Fibroblast of mammary gland (primary cell): ENCODE data around the gene QRFP.

Experiments used
- DNase-seq: peaks from one replicate; pipeline ENCODE4 v3.0.0-alpha.2; 2010; ENCODE audit warnings: low read depth
- H3K4me3 ChIP-seq: 2 replicates; pipeline ENCODE4 v1.5.1; 2011; ENCODE audit warnings: low read depth, mild to moderate bottlenecking, low read length, moderate library complexity; ENCODE audit not compliant: control insufficient read depth
- TF ChIP-seq, protein P1 (sequence below): conservative IDR thresholded peaks from 2 replicates; pipeline ENCODE4 v1.5.1; 2011; ENCODE audit warnings: low read depth, low read length, inconsistent platforms; ENCODE audit not compliant: control insufficient read depth, insufficient read depth

Gene QRFP

DNA sequence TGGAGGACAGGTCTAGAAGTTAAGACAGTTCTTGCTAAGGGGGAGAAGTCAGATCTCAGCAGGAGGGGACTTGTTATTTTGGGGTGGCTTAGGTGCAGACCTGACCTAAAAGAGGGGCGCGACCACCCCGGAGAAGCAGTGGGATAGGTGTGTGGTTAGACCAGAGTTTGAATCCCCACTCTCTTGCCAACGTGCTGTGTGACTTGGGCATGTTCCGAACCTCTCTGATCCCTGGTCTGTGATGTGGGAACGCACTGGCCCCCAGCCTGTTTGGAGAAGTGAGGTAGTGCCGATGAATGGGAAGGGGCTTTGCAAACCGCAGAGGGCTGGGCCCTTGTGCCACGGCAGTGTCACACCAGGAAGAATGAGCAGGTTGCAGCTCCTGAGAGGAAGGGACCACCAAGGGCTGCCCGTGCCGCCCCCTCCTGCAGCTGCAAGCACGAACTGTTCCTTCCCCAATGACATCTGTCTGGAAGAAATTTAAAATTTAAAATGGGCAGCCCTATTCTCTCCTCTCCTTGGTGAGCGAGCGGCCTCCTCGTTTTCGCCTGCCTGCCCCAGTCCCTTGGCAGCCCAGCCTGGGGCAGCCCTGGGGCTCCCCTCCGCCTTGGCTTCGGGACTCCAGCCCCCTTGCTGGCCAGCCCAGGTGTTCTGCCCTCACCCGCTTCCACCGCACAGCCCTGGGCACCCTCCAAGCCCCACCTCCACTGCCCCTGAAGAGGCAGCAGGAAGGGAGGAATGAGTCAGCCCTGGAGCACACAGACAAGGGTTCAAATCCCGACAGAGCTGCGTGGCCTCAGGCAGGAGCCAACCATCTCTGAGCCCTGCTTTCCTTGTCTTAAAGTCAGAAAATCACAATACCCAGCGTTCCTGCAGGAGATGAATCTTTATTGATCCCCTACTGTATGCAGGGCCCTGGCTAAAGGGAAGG, 40.8 kb upstream of the QRFP start:
- TF ChIP-seq, protein P1, sequence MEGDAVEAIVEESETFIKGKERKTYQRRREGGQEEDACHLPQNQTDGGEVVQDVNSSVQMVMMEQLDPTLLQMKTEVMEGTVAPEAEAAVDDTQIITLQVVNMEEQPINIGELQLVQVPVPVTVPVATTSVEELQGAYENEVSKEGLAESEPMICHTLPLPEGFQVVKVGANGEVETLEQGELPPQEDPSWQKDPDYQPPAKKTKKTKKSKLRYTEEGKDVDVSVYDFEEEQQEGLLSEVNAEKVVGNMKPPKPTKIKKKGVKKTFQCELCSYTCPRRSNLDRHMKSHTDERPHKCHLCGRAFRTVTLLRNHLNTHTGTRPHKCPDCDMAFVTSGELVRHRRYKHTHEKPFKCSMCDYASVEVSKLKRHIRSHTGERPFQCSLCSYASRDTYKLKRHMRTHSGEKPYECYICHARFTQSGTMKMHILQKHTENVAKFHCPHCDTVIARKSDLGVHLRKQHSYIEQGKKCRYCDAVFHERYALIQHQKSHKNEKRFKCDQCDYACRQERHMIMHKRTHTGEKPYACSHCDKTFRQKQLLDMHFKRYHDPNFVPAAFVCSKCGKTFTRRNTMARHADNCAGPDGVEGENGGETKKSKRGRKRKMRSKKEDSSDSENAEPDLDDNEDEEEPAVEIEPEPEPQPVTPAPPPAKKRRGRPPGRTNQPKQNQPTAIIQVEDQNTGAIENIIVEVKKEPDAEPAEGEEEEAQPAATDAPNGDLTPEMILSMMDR, result no peak
- no peak for DNase-seq

DNA sequence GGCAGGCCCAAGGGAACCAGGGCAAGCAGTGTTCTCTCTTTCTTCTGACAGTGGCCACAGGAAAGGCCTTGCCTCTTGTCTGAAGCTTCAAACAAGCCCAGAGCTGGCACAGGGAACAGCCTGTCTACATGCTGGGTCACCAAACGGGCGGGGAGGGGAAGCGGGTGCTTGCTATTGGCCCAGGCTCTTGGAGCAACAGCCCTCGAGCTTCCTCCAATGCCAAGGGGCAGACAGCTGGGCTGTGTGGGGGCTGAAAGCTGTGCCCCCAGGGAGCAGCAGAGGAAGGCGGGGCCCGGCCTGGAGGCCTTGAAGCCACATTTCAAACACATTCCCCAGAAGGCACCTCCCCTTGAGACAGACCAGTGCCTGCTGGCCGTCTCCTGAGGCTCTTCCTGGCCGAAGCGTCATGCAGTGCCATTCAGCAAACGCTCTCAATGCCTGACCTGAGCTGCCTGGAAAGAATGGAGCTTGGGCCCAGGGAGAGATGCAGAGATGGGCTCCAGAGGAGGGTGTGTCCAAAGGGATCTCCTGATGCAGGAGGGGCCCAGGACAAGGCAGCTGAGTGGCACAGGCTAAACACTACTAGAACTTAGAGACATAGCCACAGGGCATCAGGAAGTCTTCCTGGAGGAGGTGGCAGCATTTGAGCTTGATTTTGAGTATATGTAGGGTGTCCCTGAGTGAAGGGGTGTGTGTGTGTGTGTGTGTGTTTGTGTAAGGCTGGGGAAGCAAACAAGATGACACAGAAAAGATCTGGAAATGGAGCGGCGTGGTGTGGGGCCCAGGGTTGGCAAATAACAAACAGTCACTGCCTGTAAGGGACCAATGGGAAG, 39.9 kb upstream of the QRFP start:
- H3K4me3 ChIP-seq, result no peak overlapping the region
- DNase-seq, result peak; percentile 36
- TF ChIP-seq, protein P1, result no peak

More for the DNA sequence above, 40.8 kb upstream of the QRFP start:
- no peak overlapping the region for H3K4me3 ChIP-seq

DNA sequence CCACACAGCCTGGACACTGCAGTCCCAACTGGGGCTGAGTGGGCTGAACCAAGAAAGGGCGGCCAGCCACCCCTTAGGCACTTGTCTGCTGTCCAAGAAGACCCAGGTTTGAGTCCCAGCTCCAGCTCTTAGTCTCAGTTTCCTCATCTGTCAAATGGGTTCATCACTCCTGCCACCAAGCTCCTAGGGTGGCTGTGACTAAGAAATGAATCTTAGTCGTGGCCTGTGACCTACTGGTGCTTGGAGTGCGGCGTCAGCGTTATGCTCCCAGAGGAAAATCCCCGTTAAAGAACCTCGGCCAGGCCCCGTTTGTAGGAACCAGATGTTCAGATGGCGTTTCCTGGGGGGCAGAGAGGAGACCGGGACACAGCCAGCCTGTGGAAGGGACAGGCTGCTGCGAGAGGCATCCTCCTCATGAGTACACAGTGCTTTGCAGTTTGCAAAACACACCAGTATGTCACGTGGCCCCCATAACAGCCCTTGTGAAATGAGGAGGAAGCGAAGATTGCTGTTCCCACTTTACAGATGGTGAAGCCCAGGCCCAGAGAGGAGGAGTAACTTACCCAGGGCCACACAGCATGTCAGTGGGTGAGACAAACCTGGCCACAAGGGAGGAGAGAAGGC, 39.1 kb upstream of the QRFP start:
- H3K4me3 ChIP-seq, result no peak overlapping the region
- peak; percentile 38 for DNase-seq
- TF ChIP-seq, protein P1, result no peak

DNA sequence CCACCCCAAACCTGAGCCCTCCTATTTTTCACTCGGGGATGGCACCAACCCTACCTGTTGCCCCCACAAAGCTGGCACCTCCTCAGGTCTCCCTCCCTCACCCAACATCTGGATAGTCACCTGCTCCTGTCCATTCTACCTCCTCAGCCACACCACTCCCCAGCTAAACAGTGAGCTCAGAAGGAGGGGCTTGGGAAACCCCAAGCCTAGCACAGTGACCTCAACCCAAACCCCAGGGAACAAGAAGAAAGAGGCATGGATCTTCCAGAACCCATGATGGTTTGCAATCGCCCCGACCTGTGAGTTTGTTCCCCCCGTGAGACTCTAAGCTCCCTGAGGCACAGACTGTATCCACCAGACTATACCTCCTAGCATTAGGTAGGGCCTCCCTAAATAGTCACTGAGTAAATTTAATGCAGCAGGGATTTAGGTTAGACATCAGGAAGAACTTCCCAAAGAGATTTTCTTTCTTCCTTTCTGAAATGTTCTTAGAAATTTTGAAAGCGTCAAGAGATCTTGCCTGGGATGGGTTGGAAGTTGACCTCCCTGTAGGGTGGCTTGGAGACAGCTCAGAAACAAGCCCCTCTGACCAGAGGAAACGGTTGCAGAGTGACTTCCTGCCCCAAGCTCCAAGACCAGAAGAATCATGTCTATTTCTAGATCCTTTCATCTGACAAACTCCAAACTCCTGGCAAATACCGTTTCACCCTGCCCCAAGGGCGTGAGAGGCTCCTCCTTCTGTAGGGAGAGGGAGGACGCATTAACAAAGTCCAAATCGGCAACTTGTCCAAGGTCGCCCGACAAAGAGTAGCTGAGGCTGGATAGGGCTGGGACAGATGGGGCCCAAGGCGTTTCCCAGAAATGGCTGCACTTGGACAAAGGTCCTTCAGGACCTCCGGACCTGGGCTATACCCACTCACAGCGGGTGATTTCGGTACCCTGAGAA, 38.4 kb upstream of the QRFP start:
- DNase-seq, result no peak
- TF ChIP-seq, protein P1, result no peak
- no peak overlapping the region for H3K4me3 ChIP-seq

DNA sequence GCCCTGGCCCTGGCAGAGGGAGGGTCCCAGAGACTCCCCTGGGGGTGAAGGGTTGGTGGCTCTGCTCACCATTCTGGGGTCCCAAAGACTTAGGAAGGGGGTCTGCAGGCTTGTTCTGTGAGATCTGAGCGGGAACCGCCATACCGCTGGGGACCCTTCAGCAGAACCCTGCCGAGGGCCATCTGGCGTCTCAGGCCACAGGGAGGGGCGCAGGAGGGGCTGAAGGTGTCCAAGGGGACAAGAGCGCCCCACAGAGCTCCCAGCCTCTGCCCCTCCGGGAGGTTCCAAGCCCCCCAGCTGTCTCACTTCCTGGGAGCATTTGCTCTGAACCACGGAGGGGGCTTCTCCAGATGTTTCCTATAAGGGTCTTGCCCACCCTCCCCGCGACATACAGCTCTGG, 37.6 kb upstream of the QRFP start:
- no peak for DNase-seq
- TF ChIP-seq, protein P1, result no peak
- H3K4me3 ChIP-seq, result no peak overlapping the region
